Peyer's patch (tissue), 4 donors: Measurements from ENCODE around the gene TMEM109.

Experiments used
- CTCF ChIP-seq, 6 experiments: fragments of 450-650 bp in 4 of 6; fragments of 200-600 bp in 2 of 6; sonication (generic) in 1 of 6; IDR thresholded peaks; one replicate each; pipeline ENCODE4 v1.5.1; 2017 to 2019; ENCODE audit warnings: antibody characterized with exemption in 6 of 6, mild to moderate bottlenecking in 3 of 6, moderate library complexity in 1 of 6
- POLR2A ChIP-seq, 2 donors: fragments of 450-650 bp; IDR thresholded peaks; one replicate each; pipeline ENCODE4 v1.5.1; 2017; ENCODE audit warnings: antibody characterized with exemption in 2 of 2, mild to moderate bottlenecking in 2 of 2, moderate library complexity in 2 of 2

GRCh38 chr11:60917267-60917666, 3.3 kb downstream of the TMEM109 start:
- TF ChIP-seq CTCF (IDR thresholded peaks at IDR 0.05) (no peak), POLR2A (IDR thresholded peaks at IDR 0.05) (no peak)
